Right ventricle myocardium superior (tissue), 1 donor: ENCODE measurements around the gene NFE2. TPM values are rescaled to one million over a fixed set of nuclear protein-coding genes. Genes with fewer than 3 reads are reported as not detected.
"Not testable (repeated sequence)": the region's sequence is repeated elsewhere in the genome, so short reads cannot be mapped to it uniquely, and the experiment has no call there.

ENCODE experiments used
- ATAC-seq: fragments of 200-7000 bp; cut with Tn5 transposase; one replicate; pipeline ENCODE4 v1.9.1; 2020; ENCODE audit warnings: mild to moderate bottlenecking; ENCODE audit not compliant: poor library complexity
- DNase-seq: peaks from one replicate; pipeline ENCODE4 v3.0.0-alpha.2; 2020
- intact Hi-C: fragments of 100-400 bp; cut with DNase I; formaldehyde crosslinking; loops from one replicate; pipeline ENCODE4 v1.11.2; 2022
- total RNA-seq: library from RNA; stranded (reverse); fragmentation: NEBNext Ultra II Directional; extraction: Animal tissue kit (Norgen Biotek cat#: 25700); gene quantifications from one replicate; pipeline ENCODE4 v1.2.1, GENCODE V29; 2021
- donor health status: DM: no; HTN: yes; CAD: no; lungs with severe emphysema.

NFE2 gene
- total RNA-seq, 1 donor from 2014 or later, result 0.40 TPM

GRCh38 chr12:54286042-54287030 is 14.5 kb downstream of the NFE2 start:
- DNase-seq (no peak), ATAC-seq (peak; percentile 52)
- intact Hi-C loops, result no loop called here

GRCh38 chr12:54285150-54286041 is 15.4 kb downstream of the NFE2 start:
- no peak for DNase-seq
- ATAC-seq, result no peak
- intact Hi-C loops, result no loop called here

GRCh38 chr12:54284070-54284780 is 16.6 kb downstream of the NFE2 start:
- ATAC-seq, intact Hi-C loops, DNase-seq: not testable (repeated sequence)

GRCh38 chr12:54282949-54283593 is 17.7 kb downstream of the NFE2 start:
- ATAC-seq (no peak), DNase-seq (no peak)
- intact Hi-C loops, result no loop called here

GRCh38 chr12:54281694-54282093 is 19.1 kb downstream of the NFE2 start:
- DNase-seq, intact Hi-C loops, ATAC-seq: not testable (repeated sequence)

- intact Hi-C loops, DNase-seq, ATAC-seq: not testable (repeated sequence)
These were observed 19.6 kb downstream of the NFE2 start for GRCh38 chr12:54281261-54281638.

- ATAC-seq, result peak; percentile 90
- intact Hi-C loops, result no loop called here
- DNase-seq, result peak; percentile 93
These were observed 20.2 kb downstream of the NFE2 start, which contains the start of gene HNRNPA1 for GRCh38 chr12:54280468-54281260. HNRNPA1 (plus strand) TSS chr12:54280726; CDS start chr12:54280808, 82 bp downstream.

- DNase-seq, result peak; percentile 99
- peak; percentile 88 for ATAC-seq
- intact Hi-C loops, result loop anchor here (5.0 kb wide), 1 partner anchor 58 kb away; no protein-coding TSS in a partner anchor
These were observed 21.0 kb downstream of the NFE2 start, which contains the start of gene CBX5 for GRCh38 chr12:54279632-54280467. CBX5 (minus strand) TSS chr12:54280122; CDS start chr12:54257650, 22,472 bp downstream.

- intact Hi-C loops, result loop anchor here (5.0 kb wide), 1 partner anchor 57 kb away; no protein-coding TSS in a partner anchor
- DNase-seq, result no peak
- no peak for ATAC-seq
These were observed 21.6 kb downstream of the NFE2 start for GRCh38 chr12:54279227-54279631.

GRCh38 chr12:54277823-54278276 is 23.0 kb downstream of the NFE2 start:
- no peak for DNase-seq
- ATAC-seq, result no peak
- intact Hi-C loops, result loop anchor here (5.0 kb wide), 1 partner anchor 56 kb away; no protein-coding TSS in a partner anchor

GRCh38 chr12:54276368-54276767 is 24.4 kb downstream of the NFE2 start:
- intact Hi-C loops, result loop anchor here (5.0 kb wide), 1 partner anchor 54 kb away; no protein-coding TSS in a partner anchor
- ATAC-seq, result no peak
- DNase-seq, result no peak

- peak; percentile 32 for ATAC-seq
- no peak for DNase-seq
- intact Hi-C loops, result no loop called here
These were observed 26.8 kb downstream of the NFE2 start for GRCh38 chr12:54273981-54274380.

- ATAC-seq (no peak), DNase-seq (no peak)
- intact Hi-C loops, result no loop called here
These were observed 28.6 kb downstream of the NFE2 start for GRCh38 chr12:54272214-54272613.

GRCh38 chr12:54270345-54270744 is 30.5 kb downstream of the NFE2 start:
- ATAC-seq (no peak), DNase-seq (no peak)
- intact Hi-C loops, result no loop called here

- DNase-seq (no peak), ATAC-seq (no peak)
- intact Hi-C loops, result no loop called here
These were observed 34.0 kb downstream of the NFE2 start for GRCh38 chr12:54266852-54267251.

- intact Hi-C loops, result no loop called here
- no peak for DNase-seq
- no peak for ATAC-seq
These were observed 35.4 kb downstream of the NFE2 start for GRCh38 chr12:54265364-54265812.
